ENCODE results near the gene AFF1. TPM values are rescaled to one million over a fixed set of nuclear protein-coding genes. Genes with fewer than 3 reads are reported as not detected.

The AFF1 gene
- total and polyA plus RNA-seq, 2 experiments from 2014 or later, result 31.9 to 38.7 TPM

DNA sequence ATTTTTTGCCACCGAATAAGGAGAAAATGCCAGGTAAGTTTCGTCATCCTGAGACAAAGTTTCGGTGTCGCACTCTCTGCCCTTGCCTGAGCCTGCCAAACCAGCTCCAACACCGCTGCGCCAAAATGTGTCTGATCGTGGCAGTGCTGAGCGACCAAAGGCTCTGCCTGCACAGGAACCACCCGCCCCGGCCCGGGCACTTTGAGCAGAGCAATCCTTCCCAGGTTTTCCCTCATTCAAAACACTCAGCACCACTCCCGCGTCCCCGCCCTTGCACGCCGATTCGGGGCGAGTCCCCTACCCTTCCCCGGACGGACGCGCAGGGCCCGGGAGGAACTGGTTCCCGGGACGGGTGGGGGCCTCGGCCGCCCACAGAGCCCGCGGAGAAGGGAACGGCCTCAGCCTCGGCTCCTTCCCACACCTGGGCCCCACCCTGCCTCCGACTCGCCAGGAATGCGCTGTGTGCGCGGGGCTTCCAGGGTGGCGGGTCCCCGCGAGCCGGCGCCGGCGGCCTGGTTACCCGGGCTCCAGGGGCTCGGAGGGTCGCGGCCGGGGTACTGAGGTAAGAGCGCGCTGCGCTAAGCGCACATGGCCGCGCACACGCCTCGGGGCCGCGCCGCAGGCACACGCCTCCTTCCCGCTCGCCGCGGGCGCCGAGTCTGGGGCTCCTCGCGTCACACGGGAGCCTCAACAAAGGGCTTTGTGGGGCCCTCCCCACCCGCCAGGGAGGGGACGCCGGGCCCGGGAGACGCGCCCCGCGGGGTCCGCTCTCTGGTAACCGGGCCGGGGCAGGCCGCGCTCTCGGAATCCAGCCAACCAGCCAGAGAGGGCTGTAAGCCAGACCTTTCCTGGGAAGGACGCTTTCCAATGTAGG lies 42.8 kb upstream of the AFF1 start, which contains the start of gene C4orf36:
C4orf36 (minus strand) TSS at position 661 of the 874 bp plus-strand sequence. CDS start 902 bp downstream, outside the sequence.
- Histone ChIP-seq H3K4me1 (ENCODE audit: insufficient read depth) (peaks cover 14% of the 10 kb centered on the region), H3K27ac (peak within 1 kb of the TSS; percentile 93), H3K27me3 (no peaks in the 10 kb centered on the region), H3K9me2 (replicated peaks; ENCODE audit: insufficient read depth) (no peaks in the 10 kb centered on the region), H3K36me3 (replicated peaks; ENCODE audit: insufficient read depth, low read depth) (no peaks in the 10 kb centered on the region), H3K4me3 (peak within 1 kb of the TSS; percentile 95), H3K79me2 (no peaks in the 10 kb centered on the region), H2AFZ (peak within 1 kb of the TSS; percentile 100), H3K4me2 (peak within 1 kb of the TSS; percentile 90), H3K9me3 (ENCODE audit: low read depth) (no peaks in the 10 kb centered on the region), H4K20me1 (ENCODE audit: insufficient read depth, poor library complexity, severe bottlenecking) (no peaks in the 10 kb centered on the region)
- peak; percentile 77 for DNase-seq (ENCODE audit: low spot score)
- TF ChIP-seq EZH2phosphoT487 (IDR thresholded peaks at IDR 0.05; ENCODE audit: low read depth, severe bottlenecking, unreplicated experiment) (no peak), EZH2 (IDR thresholded peaks at IDR 0.05; ENCODE audit: borderline replicate concordance) (no peak)
- TF ChIP-seq, protein P1, sequence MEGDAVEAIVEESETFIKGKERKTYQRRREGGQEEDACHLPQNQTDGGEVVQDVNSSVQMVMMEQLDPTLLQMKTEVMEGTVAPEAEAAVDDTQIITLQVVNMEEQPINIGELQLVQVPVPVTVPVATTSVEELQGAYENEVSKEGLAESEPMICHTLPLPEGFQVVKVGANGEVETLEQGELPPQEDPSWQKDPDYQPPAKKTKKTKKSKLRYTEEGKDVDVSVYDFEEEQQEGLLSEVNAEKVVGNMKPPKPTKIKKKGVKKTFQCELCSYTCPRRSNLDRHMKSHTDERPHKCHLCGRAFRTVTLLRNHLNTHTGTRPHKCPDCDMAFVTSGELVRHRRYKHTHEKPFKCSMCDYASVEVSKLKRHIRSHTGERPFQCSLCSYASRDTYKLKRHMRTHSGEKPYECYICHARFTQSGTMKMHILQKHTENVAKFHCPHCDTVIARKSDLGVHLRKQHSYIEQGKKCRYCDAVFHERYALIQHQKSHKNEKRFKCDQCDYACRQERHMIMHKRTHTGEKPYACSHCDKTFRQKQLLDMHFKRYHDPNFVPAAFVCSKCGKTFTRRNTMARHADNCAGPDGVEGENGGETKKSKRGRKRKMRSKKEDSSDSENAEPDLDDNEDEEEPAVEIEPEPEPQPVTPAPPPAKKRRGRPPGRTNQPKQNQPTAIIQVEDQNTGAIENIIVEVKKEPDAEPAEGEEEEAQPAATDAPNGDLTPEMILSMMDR (IDR thresholded peaks at IDR 0.05; ENCODE audit: poor library complexity), result no peak
- under 1% methylated on average over 68 of the region's 84 CpGs for WGBS (ENCODE audit: low lambda C conversion rate, missing lambda C conversion rate)

DNA sequence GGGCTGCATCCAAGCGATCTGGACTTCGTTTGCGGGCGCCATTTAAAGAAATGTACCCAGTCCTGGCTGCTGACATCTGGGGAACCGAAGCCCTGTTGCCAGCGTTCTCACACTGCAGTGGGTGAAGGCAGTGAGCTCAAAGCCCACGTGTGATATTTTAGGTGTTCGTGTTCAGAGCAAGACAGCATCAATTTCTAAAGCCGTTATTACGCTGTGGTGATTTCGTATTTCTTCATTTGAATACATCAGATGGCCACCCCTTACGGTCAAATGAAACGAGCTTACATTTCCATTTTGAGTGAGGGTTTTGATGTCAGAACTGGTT lies 42.2 kb upstream of the AFF1 start:
- peak overlapping the region; percentile 90 for H3K4me2 ChIP-seq
- DNase-seq (ENCODE audit: low spot score), result no peak
- 17% methylated on average over 13 of the region's 13 CpGs for WGBS (ENCODE audit: low lambda C conversion rate, missing lambda C conversion rate)
- H3K4me3 ChIP-seq, result peak overlapping the region; percentile 95
- no peaks in the 10 kb centered on the region for H3K79me2 ChIP-seq
- no peaks in the 10 kb centered on the region for H3K27me3 ChIP-seq
- TF ChIP-seq EZH2 (IDR thresholded peaks at IDR 0.05; ENCODE audit: borderline replicate concordance) (no peak), EZH2phosphoT487 (IDR thresholded peaks at IDR 0.05; ENCODE audit: low read depth, severe bottlenecking, unreplicated experiment) (no peak)
- TF ChIP-seq, protein P1 (IDR thresholded peaks at IDR 0.05; ENCODE audit: poor library complexity), result no peak
- H4K20me1 ChIP-seq (ENCODE audit: insufficient read depth, poor library complexity, severe bottlenecking), result no peaks in the 10 kb centered on the region
- H2AFZ ChIP-seq, result peak overlapping the region; percentile 100
- peaks cover 14% of the 10 kb centered on the region for H3K4me1 ChIP-seq (ENCODE audit: insufficient read depth)
- no peaks in the 10 kb centered on the region for H3K36me3 ChIP-seq (replicated peaks; ENCODE audit: insufficient read depth, low read depth)
- H3K27ac ChIP-seq, result peak overlapping the region; percentile 93
- H3K9me2 ChIP-seq (replicated peaks; ENCODE audit: insufficient read depth), result no peaks in the 10 kb centered on the region
- H3K9me3 ChIP-seq (ENCODE audit: low read depth), result no peaks in the 10 kb centered on the region

DNA sequence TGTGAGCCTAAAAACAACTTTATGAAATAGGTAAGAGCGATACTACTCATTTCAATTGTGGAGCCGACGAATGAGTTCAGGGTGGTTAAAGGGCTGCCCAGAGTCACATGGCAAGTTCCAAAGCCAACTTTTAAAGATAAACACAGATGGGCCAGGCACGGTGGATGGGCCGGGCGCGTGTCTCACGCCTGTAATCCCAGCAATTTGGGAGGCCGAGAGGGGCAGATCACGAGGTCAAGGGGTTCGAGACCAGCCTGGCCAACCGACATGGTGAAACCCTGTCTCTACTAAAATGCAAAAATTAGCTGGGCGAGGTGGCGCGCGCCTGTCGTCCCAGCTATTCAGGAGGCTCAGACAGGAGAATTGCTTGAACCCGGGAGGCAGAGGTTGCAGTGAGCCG lies 41.7 kb upstream of the AFF1 start:
- no peak for TF ChIP-seq EZH2phosphoT487 (IDR thresholded peaks at IDR 0.05; ENCODE audit: low read depth, severe bottlenecking, unreplicated experiment)
- no peak for TF ChIP-seq EZH2 (IDR thresholded peaks at IDR 0.05; ENCODE audit: borderline replicate concordance)
- TF ChIP-seq, protein P1 (IDR thresholded peaks at IDR 0.05; ENCODE audit: poor library complexity), result no peak
- Histone ChIP-seq H3K79me2 (no peaks in the 10 kb centered on the region), H3K9me3 (ENCODE audit: low read depth) (no peaks in the 10 kb centered on the region), H2AFZ (peak overlapping the region; percentile 100), H3K9me2 (replicated peaks; ENCODE audit: insufficient read depth) (no peaks in the 10 kb centered on the region), H3K4me3 (no peak overlapping the region), H3K27me3 (no peaks in the 10 kb centered on the region), H3K4me2 (peak overlapping the region; percentile 90), H3K4me1 (ENCODE audit: insufficient read depth) (peaks cover 14% of the 10 kb centered on the region), H4K20me1 (ENCODE audit: insufficient read depth, poor library complexity, severe bottlenecking) (no peaks in the 10 kb centered on the region), H3K36me3 (replicated peaks; ENCODE audit: insufficient read depth, low read depth) (no peaks in the 10 kb centered on the region), H3K27ac (peak overlapping the region; percentile 93)
- WGBS (ENCODE audit: low lambda C conversion rate, missing lambda C conversion rate), result 89% methylated on average over 19 of the region's 19 CpGs
- DNase-seq (ENCODE audit: low spot score), result no peak
